ENCODE results near the gene MLANA.

GRCh38 chr9:5950261-5950660 lies 59.6 kb downstream of the MLANA start:
- TF ChIP-seq EZH2 (IDR thresholded peaks at IDR 0.05; ENCODE audit: insufficient read depth, poor library complexity, severe bottlenecking) (no peak), EZH2phosphoT487 (IDR thresholded peaks at IDR 0.05; ENCODE audit: insufficient read depth, low read depth) (no peak)

Measured in GM23248 (cell line).